ENCODE data around the gene ORAI3.

ORAI3 gene

DNA sequence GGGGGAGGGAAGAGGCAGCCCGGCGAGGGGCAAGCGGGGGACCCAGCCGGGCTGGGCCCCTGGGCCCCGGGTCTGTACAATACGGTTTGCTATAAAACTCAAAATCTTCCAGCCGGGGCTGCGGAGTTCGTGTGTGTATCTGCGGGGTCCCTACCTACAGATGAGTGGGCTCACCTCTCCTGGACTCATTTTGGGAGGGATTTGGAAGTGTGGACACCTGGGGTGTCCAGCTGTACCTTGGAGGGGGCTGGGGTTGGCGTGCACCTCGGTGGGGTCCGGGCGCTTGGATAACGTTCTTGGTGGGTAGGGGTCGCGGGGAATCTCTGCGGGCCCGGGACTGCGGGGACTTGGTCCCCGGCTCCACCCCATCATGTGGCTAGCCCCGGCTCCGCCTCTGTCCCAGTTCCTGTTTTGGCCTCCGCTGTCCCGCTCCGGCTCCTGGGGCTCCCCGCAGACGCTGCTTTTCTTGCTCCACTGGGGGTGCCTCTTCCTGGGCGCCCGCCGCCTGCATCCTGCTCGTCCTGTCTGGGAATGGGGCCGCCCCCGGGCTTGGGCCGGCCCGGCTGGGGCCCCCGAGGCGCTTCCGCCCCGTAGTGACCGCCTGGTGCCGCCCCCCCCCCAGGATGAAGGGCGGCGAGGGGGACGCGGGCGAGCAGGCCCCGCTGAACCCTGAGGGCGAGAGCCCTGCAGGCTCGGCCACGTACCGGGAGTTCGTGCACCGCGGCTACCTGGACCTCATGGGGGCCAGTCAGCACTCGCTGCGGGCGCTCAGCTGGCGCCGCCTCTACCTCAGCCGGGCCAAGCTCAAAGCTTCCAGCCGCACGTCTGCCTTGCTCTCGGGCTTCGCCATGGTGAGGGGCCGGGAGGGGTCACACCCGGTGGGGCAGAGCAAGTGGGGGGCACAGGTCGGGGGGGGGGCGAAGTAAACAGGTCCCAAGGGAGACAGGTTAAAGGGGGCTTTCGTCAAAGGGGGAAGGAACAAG, at the start of gene ORAI3:
Gene ORAI3, plus strand, starts transcription at position 402 of the 983 bp plus-strand sequence. Its CDS starts 222 bp downstream, at position 624.
- peak within 1 kb of the TSS; percentile 58 for H3K4me3 ChIP-seq (ENCODE audit: low read depth, low read length)

- H3K4me3 ChIP-seq (ENCODE audit: low read depth, low read length) = no peak overlapping the region
Measured at GRCh38 chr16:30899794-30900193, 49.1 kb upstream of the ORAI3 start.

DNA sequence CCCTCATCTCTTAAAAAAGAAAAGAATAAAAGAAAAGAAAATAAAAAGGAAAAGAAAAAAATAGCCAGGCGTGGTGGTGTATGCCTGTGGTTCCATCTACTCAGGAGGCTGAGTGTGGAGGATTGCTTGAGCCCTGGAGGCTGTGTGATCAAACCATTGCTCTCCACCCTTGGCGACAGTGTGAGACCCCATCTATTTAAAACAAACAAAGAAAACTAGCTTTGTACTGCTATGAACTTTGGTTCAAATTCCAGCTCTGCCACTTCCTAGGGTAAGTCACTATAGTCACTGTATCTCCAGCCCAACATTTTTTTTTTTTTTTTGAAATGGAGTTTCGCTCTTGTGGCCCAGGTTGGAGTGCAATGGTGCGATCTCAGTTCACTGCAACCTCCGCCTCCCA, 48.3 kb upstream of the ORAI3 start:
- no peak overlapping the region for H3K4me3 ChIP-seq (ENCODE audit: low read depth, low read length)

GRCh38 chr16:30901201-30902028, 47.5 kb upstream of the ORAI3 start:
- H3K4me3 ChIP-seq (ENCODE audit: low read depth, low read length) = peak overlapping the region; percentile 35

DNA sequence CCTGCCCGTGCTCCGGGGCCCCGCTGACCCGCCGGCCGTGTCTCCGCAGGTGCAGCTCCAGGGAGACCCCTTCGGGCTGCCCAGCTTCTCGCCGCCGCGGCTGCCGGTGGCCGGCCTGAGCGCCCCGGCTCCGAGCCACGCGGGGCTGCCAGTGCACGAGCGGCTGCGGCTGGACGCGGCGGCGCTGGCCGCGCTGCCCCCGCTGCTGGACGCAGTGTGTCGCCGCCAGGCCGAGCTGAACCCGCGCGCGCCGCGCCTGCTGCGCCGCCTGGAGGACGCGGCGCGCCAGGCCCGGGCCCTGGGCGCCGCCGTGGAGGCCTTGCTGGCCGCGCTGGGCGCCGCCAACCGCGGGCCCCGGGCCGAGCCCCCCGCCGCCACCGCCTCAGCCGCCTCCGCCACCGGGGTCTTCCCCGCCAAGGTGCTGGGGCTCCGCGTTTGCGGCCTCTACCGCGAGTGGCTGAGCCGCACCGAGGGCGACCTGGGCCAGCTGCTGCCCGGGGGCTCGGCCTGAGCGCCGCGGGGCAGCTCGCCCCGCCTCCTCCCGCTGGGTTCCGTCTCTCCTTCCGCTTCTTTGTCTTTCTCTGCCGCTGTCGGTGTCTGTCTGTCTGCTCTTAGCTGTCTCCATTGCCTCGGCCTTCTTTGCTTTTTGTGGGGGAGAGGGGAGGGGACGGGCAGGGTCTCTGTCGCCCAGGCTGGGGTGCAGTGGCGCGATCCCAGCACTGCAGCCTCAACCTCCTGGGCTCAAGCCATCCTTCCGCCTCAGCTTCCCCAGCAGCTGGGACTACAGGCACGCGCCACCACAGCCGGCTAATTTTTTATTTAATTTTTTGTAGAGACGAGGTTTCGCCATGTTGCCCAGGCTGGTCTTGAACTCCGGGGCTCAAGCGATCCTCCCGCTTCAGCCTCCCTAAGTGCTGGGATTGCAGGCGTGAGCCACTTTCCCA, 46.6 kb upstream of the ORAI3 start:
- peak overlapping the region; percentile 35 for H3K4me3 ChIP-seq (ENCODE audit: low read depth, low read length)

GRCh38 chr16:30903002-30903401, 45.9 kb upstream of the ORAI3 start:
- no peak overlapping the region for H3K4me3 ChIP-seq (ENCODE audit: low read depth, low read length)

DNA sequence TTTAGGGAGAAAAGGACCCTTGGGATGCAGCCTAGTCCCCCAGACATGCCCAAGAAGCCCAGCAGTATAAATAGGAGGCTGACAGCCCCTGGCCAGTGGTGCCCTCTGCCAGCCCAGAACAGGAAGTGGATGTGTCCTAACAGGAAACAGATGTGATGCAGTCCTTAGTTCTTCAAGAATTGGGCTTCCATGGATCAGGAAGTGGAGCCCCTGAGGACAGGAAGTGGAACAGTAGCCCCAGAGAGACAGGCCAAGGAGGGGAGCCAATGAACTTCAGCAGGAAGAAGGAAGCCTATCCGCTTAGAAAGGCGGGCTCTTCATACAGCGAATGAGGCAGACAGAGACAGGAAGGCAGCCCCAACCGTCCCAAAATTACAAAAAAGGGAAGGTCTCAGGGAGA, 45.3 kb upstream of the ORAI3 start:
- H3K4me3 ChIP-seq (ENCODE audit: low read depth, low read length) = no peak overlapping the region

DNA sequence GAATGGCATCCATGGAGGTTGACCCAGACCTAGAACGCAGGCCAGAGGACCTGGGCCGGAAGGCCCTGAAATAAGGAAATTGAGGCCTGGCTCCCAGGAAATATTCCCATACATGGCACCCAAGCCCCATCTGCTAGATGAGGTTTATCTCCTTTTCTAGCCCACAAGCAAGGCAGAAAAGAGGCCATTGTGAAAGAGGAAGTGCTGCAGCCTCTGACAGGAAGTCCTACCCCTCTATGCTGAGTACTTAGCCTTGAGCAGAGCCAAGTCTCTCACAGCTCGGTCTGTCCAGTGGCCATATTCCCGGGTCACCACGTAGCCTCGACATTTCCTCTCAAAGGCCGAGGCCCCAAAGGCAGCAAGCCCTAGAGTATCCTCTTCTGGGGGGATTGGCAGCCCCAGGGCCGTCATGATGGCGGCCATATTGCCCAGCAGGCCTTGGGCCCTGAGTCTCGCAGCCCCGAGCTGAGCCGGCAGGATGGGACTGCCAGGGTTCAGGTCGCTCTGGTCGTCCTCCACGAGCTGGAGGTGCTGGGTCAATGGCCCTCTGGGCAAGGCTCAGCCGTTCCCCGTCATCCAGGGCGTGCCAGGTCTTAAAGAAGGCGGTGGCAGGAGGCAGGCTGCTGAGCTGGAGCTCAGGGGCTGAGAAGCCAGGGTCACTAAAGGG, 44.6 kb upstream of the ORAI3 start:
- no peak overlapping the region for H3K4me3 ChIP-seq (ENCODE audit: low read depth, low read length)

DNA sequence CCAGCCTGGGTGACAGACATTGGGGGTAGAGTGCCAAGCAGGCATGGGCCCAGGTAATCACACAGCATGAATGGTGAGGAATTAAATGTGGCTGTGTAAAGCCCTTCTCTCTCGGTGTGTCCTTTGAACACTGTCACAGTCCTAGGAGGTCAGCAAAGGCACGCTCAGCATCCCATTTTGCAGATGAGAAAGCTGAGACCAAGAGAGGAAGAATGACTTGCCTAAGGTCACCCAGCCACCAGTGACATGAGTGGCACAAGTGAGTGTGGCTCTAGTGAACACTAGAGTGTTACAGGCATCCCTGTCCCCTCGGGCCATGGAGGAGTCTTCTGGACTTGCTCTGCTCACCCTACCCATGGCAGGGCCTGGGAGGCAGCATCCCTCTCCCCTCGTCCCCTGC, 41.8 kb upstream of the ORAI3 start:
- H3K4me3 ChIP-seq (ENCODE audit: low read depth, low read length) = no peak overlapping the region

- no peak overlapping the region for H3K4me3 ChIP-seq (ENCODE audit: low read depth, low read length)
Measured at GRCh38 chr16:30910427-30911029, 38.3 kb upstream of the ORAI3 start.

DNA sequence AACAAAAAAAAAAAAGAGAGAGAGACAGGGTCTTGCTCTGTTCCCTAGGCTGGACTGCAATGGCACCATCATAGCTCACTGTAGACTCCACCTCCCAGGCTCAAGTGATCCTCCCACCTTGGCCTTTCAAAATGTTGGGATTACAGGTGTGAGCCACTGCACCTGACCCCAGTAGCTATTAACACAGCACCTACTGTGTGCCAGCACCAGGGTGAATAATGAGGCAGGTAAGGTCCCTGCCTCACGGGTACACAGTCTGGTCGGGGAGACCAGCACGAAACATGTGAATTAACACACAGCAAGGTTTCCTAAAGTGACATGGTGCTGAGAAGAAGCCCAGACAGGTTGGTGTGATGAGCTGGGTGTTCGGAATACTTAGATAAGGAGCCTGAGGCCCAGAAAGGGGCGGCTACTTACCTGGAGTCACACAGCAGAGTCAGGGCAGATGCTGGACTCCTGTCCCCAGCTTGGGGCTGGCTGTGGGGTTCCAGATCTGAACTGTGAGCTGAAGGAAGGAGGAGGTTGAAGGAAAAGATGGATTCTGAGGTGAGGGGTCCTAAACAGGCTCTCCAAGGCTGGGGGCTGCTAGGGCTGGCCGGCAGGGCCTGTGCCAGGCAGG, 36.0 kb upstream of the ORAI3 start:
- no peak overlapping the region for H3K4me3 ChIP-seq (ENCODE audit: low read depth, low read length)

DNA sequence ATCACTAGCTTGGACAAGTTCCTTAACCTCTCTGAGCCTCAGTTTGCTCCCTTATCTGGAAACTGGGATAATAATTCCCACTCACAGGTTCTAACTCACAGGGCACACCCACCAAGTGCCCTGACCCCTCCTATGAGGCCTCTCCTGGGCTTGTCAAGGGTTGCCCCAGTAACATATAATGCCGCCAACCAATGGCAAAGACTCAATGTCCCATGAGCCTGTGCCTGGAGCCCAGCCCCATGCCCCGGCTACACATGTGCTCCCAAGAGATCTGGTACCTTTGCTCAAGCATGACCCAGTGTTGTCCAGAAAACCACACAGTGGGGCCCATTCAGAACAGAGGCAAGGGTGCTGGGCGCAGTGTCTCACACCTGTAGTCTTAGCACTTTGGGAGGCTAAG, 34.0 kb upstream of the ORAI3 start:
- no peak overlapping the region for H3K4me3 ChIP-seq (ENCODE audit: low read depth, low read length)

DNA sequence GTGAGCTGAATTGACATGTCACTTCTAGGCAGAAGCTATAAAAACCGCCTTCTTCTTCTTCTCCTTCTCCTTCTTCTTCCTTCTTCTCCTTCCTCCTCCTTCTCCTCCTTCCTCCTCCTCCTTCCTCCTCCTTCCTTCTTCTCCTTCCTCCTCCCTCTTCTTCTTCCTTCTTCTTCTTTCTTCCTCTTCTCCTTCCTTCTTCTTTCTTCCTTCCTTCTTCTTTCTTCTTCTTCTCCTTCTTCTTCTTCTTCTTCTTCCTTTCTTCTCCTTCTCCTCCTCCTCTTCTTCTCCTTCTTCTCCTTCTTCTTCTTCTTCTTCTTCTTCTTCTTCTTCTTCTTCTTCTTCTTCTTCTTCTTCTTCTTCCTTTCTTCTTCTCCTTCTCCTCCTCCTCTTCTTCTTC, 30.3 kb upstream of the ORAI3 start:
- H3K4me3 ChIP-seq (ENCODE audit: low read depth, low read length) = no peak overlapping the region

DNA sequence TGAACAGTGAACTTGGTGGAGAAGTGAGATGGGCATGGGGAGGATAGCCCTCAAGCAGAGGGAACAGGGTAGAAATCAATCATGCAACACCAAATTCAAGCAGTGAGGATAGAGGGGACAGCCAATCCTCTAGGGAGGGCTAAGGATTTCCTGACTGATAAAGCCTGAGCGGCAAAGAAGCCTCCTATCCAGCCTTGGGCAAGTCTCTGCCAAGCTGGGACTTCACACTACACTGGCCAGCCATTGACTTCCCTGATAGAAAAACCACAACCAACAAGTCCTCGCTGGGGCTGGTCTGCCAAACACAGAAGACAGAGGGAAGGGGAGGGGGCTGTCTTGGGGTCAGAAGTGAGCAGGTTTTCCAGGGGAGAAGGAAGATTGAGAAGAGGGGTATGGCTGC, 28.0 kb upstream of the ORAI3 start:
- H3K4me3 ChIP-seq (ENCODE audit: low read depth, low read length) = no peak overlapping the region

GRCh38 chr16:30921459-30921747, 27.5 kb upstream of the ORAI3 start:
- no peak overlapping the region for H3K4me3 ChIP-seq (ENCODE audit: low read depth, low read length)

GRCh38 chr16:30921748-30922419, 27.0 kb upstream of the ORAI3 start:
- H3K4me3 ChIP-seq (ENCODE audit: low read depth, low read length) = peak overlapping the region; percentile 71

DNA sequence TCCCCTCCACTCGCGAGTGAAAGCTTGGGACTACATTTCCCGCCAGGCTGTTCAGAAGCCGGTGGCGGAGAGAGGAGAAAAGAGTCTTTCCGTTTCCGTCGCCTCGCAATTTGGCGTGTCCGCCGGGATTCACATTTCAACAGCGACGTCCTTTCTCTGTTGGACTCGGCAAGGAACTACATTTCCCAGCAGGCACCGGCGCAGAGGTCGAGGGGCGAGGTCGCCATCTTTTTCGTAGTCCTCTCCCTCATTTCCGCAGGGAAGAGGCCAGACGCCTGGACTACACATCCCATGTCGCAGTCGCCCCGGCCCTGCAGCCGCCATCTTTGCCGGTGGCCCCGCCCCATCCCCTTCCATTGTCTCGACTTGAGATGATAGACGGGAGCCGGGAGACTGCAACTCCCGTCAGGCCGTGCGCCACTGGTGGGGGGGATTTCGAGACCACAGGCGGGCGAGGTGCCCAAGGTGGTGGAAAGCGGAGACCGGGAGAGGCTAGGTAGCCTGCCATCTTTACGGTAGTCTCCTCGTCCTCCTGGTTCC, 26.4 kb upstream of the ORAI3 start:
- H3K4me3 ChIP-seq (ENCODE audit: low read depth, low read length) = peak overlapping the region; percentile 78

DNA sequence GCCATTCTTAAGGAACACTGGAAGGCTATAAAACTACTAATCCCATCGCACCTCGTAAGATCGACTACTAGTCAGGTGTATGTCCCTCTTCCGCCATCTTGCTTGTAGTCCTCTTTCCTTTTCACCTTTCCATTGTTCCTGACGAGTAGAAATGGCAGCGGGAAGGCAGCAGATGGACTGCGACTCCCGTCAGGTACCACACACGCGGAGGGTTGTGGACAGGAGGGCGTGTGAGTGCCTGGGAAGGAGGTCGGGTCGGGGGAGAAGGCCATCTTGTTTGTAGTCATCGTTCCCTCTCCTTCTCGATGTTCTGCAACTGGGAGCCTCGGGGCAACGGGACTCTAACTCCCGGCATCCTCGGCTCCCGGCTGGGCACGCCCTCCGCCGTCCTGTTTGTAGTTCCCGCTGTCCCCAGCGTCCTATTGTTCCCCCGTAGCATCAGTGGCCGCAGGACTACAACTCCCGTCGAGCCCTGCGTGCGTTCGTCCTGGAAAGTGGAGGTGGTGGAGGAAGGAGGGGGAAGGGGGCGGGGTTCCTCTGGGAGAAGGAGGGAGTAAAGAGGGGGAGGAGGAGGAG, 25.8 kb upstream of the ORAI3 start:
- peak overlapping the region; percentile 78 for H3K4me3 ChIP-seq (ENCODE audit: low read depth, low read length)

Measured in iPS-11a (cell line).